SU-DHL-6 (cell line): Measurements from ENCODE around the gene MCAM.
A peak's percentile ranks its signal among the peaks of the same experiment; 100 is the strongest.

Experiments used
- H2AFZ ChIP-seq: fragments of 200-600 bp; sonication (generic); 2 replicates; pipeline ENCODE4 v1.6.1; 2014; ENCODE audit warnings: low read depth, mild to moderate bottlenecking, moderate library complexity, mixed read lengths, antibody characterized with exemption, low read length; ENCODE audit not compliant: severe bottlenecking
- H3F3A ChIP-seq: fragments of 200-600 bp; shearing (Covaris generic); 2 replicates; pipeline ENCODE4 v1.6.0; 2016; ENCODE audit warnings: antibody characterized with exemption, mild to moderate bottlenecking; ENCODE audit not compliant: insufficient read depth
- H3K27ac ChIP-seq: fragments of 200-600 bp; sonication (generic); 2 replicates; pipeline ENCODE4 v1.5.1; 2016; ENCODE audit warnings: low read depth, mild to moderate bottlenecking, low read length, moderate library complexity, mixed read lengths
- H3K27me3 ChIP-seq: fragments of 200-600 bp; sonication (generic), shearing (Covaris generic); 2 replicates; pipeline ENCODE4 v1.6.0; 2014; ENCODE audit warnings: mild to moderate bottlenecking, low read length
- H3K36me3 ChIP-seq: fragments of 200-600 bp; sonication (generic); 2 replicates; pipeline ENCODE4 v1.6.1; 2014; ENCODE audit warnings: mild to moderate bottlenecking, low read length, mixed read lengths
- H3K4me2 ChIP-seq: fragments of 300-600, 200-600 bp; shearing (Covaris generic), sonication (generic); 2 replicates; pipeline ENCODE4 v1.6.0; 2014; ENCODE audit warnings: low read length, low read depth, mild to moderate bottlenecking; ENCODE audit not compliant: poor library complexity, severe bottlenecking
- H3K4me3 ChIP-seq: fragments of 200-600 bp; sonication (generic); 2 replicates; pipeline ENCODE4 v1.5.1; 2014; ENCODE audit warnings: antibody characterized with exemption, low read length, mild to moderate bottlenecking, mixed read lengths; ENCODE audit not compliant: insufficient read depth, poor library complexity, severe bottlenecking
- H3K79me2 ChIP-seq: fragments of 200-600 bp; sonication (generic); 2 replicates; pipeline ENCODE4 v1.6.1; 2014; ENCODE audit warnings: mild to moderate bottlenecking, low read length, moderate library complexity; ENCODE audit not compliant: insufficient read depth
- H3K9ac ChIP-seq: fragments of 200-600 bp; sonication (generic); 2 replicates; pipeline ENCODE4 v1.7.0; 2014; ENCODE audit warnings: mild to moderate bottlenecking, low read length
- H3K9me2 ChIP-seq: fragments of 200-600 bp; sonication (generic); replicated peaks from 2 replicates; pipeline ENCODE4 v1.6.1; 2014; ENCODE audit warnings: low read length; ENCODE audit not compliant: insufficient read depth
- H3K9me3 ChIP-seq: fragments of 200-600 bp; sonication (generic); 2 replicates; pipeline ENCODE4 v1.6.1; 2014; ENCODE audit warnings: low read length, mixed read lengths; ENCODE audit not compliant: insufficient read depth
- H4K20me1 ChIP-seq: fragments of 200-600 bp; sonication (generic); 2 replicates; pipeline ENCODE4 v1.6.1; 2014; ENCODE audit warnings: low read depth, mild to moderate bottlenecking, antibody characterized with exemption, low read length, moderate library complexity, mixed read lengths
- CTCF ChIP-seq: fragments of 200-600 bp; sonication (generic); IDR thresholded peaks from one replicate; pipeline ENCODE4 v1.5.1; 2017; ENCODE audit warnings: antibody characterized with exemption, mild to moderate bottlenecking, low read length, moderate library complexity; ENCODE audit not compliant: insufficient read depth, poor library complexity, severe bottlenecking
- EZH2phosphoT487 ChIP-seq: fragments of 200-600 bp; sonication (generic), shearing (Covaris generic); conservative IDR thresholded peaks from 2 replicates; pipeline ENCODE4 v1.6.1; 2018; ENCODE audit warnings: mild to moderate bottlenecking, antibody characterized with exemption, low read length, moderate library complexity, mixed read lengths

Gene MCAM

DNA sequence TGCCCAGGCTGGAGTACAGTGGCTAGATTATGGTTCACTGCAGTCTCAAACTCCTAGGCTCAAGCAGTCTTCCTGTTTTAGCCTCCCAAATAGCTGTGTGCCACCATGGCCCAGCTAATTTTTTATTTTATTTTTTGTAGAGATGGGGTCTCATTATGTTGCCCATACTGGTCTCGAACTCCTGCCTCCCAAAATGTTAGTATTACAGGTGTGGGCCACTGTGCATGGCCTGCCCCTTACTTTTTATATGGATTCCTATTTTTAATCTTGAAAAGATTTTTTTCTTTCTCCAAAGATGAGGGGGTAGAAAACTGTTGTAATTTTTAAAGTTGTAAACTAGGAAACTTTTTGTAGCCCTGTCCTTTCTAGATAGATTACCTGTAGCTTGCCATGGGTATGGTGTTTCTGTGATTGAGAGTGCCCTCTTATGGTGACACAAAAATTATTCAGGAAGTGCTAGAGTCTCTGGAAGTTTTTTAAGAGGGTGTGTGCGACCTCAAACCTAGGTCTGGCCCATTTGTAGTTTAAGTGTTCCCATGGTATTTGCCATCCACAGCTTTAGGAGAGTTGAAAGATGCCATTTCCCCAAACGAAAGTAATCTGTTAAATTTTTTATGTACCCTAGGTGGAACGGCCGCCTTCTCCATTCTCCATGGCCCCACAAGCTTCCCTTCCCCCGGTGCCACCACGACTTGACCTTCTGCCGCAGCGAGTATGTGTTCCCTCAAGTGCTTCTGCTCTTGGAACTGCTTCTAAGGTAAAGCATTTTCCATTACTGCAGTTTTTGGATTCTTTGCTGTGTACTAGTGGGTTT is 32.4 kb downstream of the MCAM start:
- no peak overlapping the region for H3K9ac ChIP-seq
- no peaks in the 10 kb centered on the region for H4K20me1 ChIP-seq
- no peak overlapping the region for H3K4me3 ChIP-seq
- H3K79me2 ChIP-seq = no peaks in the 10 kb centered on the region
- H3F3A ChIP-seq = peaks cover 5% of the 10 kb centered on the region
- peaks cover 20% of the 10 kb centered on the region for H3K36me3 ChIP-seq
- H2AFZ ChIP-seq = no peak overlapping the region
- H3K9me2 ChIP-seq = no peaks in the 10 kb centered on the region
- TF ChIP-seq CTCF (peak; percentile 31), EZH2phosphoT487 (no peak)
- no peak overlapping the region for H3K27ac ChIP-seq
- H3K27me3 ChIP-seq = no peaks in the 10 kb centered on the region
- H3K4me2 ChIP-seq = no peak overlapping the region
- no peaks in the 10 kb centered on the region for H3K9me3 ChIP-seq

DNA sequence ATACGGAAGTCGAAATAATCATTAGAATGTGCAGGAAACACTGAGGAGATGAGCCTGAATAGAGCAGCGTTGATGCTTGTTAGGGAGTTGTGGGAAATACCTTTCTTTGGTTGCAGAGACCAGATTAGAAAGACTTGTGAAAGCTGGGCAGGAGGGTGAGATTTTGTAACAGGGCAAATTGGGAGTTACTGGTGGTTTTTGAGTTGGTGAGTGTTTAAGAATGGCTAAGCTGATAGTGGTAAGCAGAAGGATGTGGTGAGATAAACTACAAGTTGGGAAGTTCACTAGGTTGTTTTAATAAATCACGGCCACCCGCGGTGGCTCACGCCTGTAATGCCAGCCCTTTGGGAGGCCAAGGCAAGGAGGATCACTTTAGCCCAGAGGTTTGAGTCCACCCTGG is 34.4 kb downstream of the MCAM start:
- no peak overlapping the region for H3K27ac ChIP-seq
- no peak overlapping the region for H3K9ac ChIP-seq
- H3K9me3 ChIP-seq = no peaks in the 10 kb centered on the region
- no peaks in the 10 kb centered on the region for H3K79me2 ChIP-seq
- H3F3A ChIP-seq = peaks cover 5% of the 10 kb centered on the region
- no peak for TF ChIP-seq EZH2phosphoT487
- no peak for TF ChIP-seq CTCF
- no peak overlapping the region for H3K4me2 ChIP-seq
- no peaks in the 10 kb centered on the region for H4K20me1 ChIP-seq
- H3K27me3 ChIP-seq = no peaks in the 10 kb centered on the region
- peaks cover 24% of the 10 kb centered on the region; the same call in 1 of the 2 replicates for H3K36me3 ChIP-seq
- no peak overlapping the region for H3K4me3 ChIP-seq
- H3K9me2 ChIP-seq = no peaks in the 10 kb centered on the region
- H2AFZ ChIP-seq = no peak overlapping the region

GRCh38 chr11:119277660-119278059 is 39.3 kb downstream of the MCAM start:
- no peaks in the 10 kb centered on the region for H4K20me1 ChIP-seq
- H3K36me3 ChIP-seq = peaks cover 39% of the 10 kb centered on the region; the same call in 1 of the 2 replicates

More at GRCh38 chr11:119277660-119278059, 39.3 kb downstream of the MCAM start:
- no peaks in the 10 kb centered on the region for H3K27me3 ChIP-seq
- TF ChIP-seq CTCF (no peak), EZH2phosphoT487 (no peak)
- no peak overlapping the region for H3K4me2 ChIP-seq
- no peak overlapping the region for H3K4me3 ChIP-seq
- H3K27ac ChIP-seq = no peak overlapping the region
- H3K9ac ChIP-seq = no peak overlapping the region
- no peaks in the 10 kb centered on the region for H3F3A ChIP-seq
- no peak overlapping the region for H2AFZ ChIP-seq
- H3K9me2 ChIP-seq = no peaks in the 10 kb centered on the region
- no peaks in the 10 kb centered on the region for H3K9me3 ChIP-seq
- no peaks in the 10 kb centered on the region for H3K79me2 ChIP-seq
